Measurements from ENCODE around the gene SEZ6L. TPM values are rescaled to one million over a fixed set of nuclear protein-coding genes. Genes with fewer than 3 reads are reported as not detected.

The SEZ6L gene
- total RNA-seq, 4 donors from 2014 or later: 0.19 to 0.52 (median 0.22) TPM; not detected in 1

- H3K4me3 ChIP-seq (ENCODE audit: low read depth, poor library complexity, severe bottlenecking): no peak overlapping the region
- no peak for DNase-seq (ENCODE audit: low spot score in 2 of 2)
- 86 to 87% methylated on average over 6 of the region's 6 CpGs for WGBS, 2 donors
- intact Hi-C loops (cut with DNase I; ENCODE audit: low total_unique reads): no loop called here
- TF ChIP-seq CTCF (IDR thresholded peaks at IDR 0.05): no peak
These were observed 158.0 kb downstream of the SEZ6L start for GRCh38 chr22:26327306-26327705.

GRCh38 chr22:26328221-26328620 is 159.0 kb downstream of the SEZ6L start:
- TF ChIP-seq CTCF (IDR thresholded peaks at IDR 0.05) (no peak), POLR2A (IDR thresholded peaks at IDR 0.05) (no peak)
- intact Hi-C loops (cut with DNase I; ENCODE audit: low total_unique reads): no loop called here
- 76 to 86% methylated on average over 8 of the region's 8 CpGs for WGBS, 2 donors
- no peak for DNase-seq (ENCODE audit: low spot score in 2 of 2)
- H3K4me3 ChIP-seq (ENCODE audit: low read depth, poor library complexity, severe bottlenecking): no peak overlapping the region

GRCh38 chr22:26330971-26331625 is 161.8 kb downstream of the SEZ6L start:
- TF ChIP-seq POLR2A (IDR thresholded peaks at IDR 0.05): no peak
- TF ChIP-seq CTCF (IDR thresholded peaks at IDR 0.05): peak in 1 of 3 donors; percentile 44
- 25 to 28% methylated on average over 4 of the region's 4 CpGs for WGBS, 2 donors
- intact Hi-C loops (cut with DNase I; ENCODE audit: low total_unique reads): no loop called here
- peak in 1 of 2 donors; percentile 16 for DNase-seq (ENCODE audit: low spot score in 2 of 2)
- no peak overlapping the region for H3K4me3 ChIP-seq (ENCODE audit: low read depth, poor library complexity, severe bottlenecking)

GRCh38 chr22:26333088-26333800 is 164.0 kb downstream of the SEZ6L start:
- intact Hi-C loops (cut with DNase I; ENCODE audit: low total_unique reads): no loop called here
- WGBS, 2 donors: 59 to 60% methylated on average over 5 of the region's 5 CpGs
- TF ChIP-seq CTCF (IDR thresholded peaks at IDR 0.05) (no peak), POLR2A (IDR thresholded peaks at IDR 0.05) (no peak)
- no peak overlapping the region for H3K4me3 ChIP-seq (ENCODE audit: low read depth, poor library complexity, severe bottlenecking)
- no peak for DNase-seq (ENCODE audit: low spot score in 2 of 2)

GRCh38 chr22:26334232-26334631 is 165.0 kb downstream of the SEZ6L start:
- WGBS, 2 donors: 61 to 66% methylated on average over 9 of the region's 9 CpGs
- no peak for DNase-seq (ENCODE audit: low spot score in 2 of 2)
- intact Hi-C loops (cut with DNase I; ENCODE audit: low total_unique reads): no loop called here
- no peak overlapping the region for H3K4me3 ChIP-seq (ENCODE audit: low read depth, poor library complexity, severe bottlenecking)
- TF ChIP-seq POLR2A (IDR thresholded peaks at IDR 0.05): no peak
- no peak for TF ChIP-seq CTCF (IDR thresholded peaks at IDR 0.05)

All from lower leg skin (tissue), 4 donors.